GM12875 (cell line): Measurements from ENCODE around the gene GPR18.

Experiments
- H3K4me3 ChIP-seq: one replicate; pipeline ENCODE4 v1.5.1; 2011; ENCODE audit warnings: low read depth, low read length, control low read depth
- TF ChIP-seq, protein P1 (sequence below): IDR thresholded peaks from 2 replicates; pipeline ENCODE4 v1.5.1; 2011; ENCODE audit warnings: low read depth, mild to moderate bottlenecking, control low read depth, inconsistent platforms, low read length, moderate library complexity, borderline replicate concordance; ENCODE audit not compliant: insufficient read depth

The GPR18 gene, protein sequence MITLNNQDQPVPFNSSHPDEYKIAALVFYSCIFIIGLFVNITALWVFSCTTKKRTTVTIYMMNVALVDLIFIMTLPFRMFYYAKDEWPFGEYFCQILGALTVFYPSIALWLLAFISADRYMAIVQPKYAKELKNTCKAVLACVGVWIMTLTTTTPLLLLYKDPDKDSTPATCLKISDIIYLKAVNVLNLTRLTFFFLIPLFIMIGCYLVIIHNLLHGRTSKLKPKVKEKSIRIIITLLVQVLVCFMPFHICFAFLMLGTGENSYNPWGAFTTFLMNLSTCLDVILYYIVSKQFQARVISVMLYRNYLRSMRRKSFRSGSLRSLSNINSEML

DNA sequence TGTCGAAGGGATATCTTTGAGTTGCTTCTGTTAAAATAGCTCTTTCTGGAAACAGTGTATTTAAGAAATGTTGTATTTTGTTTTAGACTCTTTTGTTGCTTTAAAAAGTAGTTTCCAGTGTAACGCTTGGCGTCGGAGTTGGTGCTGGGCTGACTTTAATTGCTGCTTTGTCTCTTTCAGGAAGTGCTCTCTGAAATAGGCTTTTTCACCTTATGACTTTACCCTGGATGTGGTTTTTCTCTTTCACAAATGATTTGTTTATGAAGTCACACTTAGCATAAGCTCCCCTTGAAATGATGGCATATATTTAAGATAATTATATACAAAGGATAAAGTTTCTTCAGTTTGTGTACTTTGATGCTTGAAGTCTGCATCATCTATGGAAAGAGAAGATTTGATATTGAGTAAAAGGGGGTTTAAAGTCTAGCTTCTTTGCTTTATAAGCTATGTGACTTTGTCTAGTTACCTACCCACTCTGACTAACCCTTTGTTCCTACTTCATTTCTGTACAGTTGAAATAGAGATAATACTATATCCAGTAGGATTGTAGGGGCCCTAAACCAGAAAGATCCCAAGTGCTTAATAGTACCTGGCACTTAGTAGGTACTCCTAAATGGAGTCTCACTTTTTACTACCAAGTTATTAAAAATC is at the start of gene GPR18:
TSS of gene GPR18 (minus strand) at position 170 of the 651 bp plus-strand sequence. CDS start 2,507 bp downstream, outside the sequence.
- TF ChIP-seq, protein P1, sequence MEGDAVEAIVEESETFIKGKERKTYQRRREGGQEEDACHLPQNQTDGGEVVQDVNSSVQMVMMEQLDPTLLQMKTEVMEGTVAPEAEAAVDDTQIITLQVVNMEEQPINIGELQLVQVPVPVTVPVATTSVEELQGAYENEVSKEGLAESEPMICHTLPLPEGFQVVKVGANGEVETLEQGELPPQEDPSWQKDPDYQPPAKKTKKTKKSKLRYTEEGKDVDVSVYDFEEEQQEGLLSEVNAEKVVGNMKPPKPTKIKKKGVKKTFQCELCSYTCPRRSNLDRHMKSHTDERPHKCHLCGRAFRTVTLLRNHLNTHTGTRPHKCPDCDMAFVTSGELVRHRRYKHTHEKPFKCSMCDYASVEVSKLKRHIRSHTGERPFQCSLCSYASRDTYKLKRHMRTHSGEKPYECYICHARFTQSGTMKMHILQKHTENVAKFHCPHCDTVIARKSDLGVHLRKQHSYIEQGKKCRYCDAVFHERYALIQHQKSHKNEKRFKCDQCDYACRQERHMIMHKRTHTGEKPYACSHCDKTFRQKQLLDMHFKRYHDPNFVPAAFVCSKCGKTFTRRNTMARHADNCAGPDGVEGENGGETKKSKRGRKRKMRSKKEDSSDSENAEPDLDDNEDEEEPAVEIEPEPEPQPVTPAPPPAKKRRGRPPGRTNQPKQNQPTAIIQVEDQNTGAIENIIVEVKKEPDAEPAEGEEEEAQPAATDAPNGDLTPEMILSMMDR = no peak
- no peak within 1 kb of the TSS for H3K4me3 ChIP-seq

- no peak overlapping the region for H3K4me3 ChIP-seq
- TF ChIP-seq, protein P1 = no peak
Measured at GRCh38 chr13:99307648-99308339, 49.6 kb upstream of the GPR18 start.

DNA sequence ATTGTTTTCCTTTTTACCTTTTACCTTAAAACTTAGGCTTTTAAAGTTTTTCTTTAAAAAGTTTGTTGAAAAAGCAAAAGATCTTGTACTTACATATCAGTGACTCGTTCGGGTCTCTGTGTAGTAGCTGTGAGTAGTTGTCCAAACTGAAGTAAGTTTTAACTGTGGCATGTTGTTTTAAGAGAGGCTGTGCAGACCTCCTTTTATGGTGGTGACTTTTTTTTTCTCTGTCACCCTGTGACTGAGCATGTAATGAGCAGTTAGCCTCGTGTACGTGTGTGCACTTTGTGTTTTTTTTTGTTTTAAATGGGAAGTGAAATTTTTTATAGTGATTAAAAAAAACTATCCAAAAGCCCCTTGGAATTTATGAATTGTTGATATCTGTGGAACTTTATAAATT is 49.1 kb upstream of the GPR18 start, which contains the start of gene GPR183:
TSS of gene GPR183 (minus strand) at position 153 of the 400 bp plus-strand sequence. CDS start 11,254 bp downstream, outside the sequence.
- TF ChIP-seq, protein P1 = no peak
- peak within 1 kb of the TSS; percentile 57 for H3K4me3 ChIP-seq

DNA sequence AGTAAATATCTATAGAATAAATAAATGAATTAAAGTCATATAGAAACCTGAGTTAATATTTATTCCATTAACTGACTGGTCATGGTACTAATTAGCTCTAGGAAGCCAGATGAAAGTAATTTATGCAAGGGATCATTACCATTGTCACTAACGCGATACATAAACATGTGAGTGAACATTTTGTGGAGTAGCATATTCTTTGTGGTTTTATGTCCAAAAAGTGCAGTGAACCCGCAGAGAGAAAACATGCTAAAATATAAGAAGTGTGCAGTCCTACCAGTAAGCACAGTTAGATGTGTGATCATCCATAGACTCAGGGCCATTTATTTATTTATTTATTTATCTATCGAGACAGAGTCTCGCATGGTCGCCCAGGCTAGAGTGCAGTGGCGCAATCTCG is 47.4 kb upstream of the GPR18 start:
- H3K4me3 ChIP-seq = peak overlapping the region; percentile 57

DNA sequence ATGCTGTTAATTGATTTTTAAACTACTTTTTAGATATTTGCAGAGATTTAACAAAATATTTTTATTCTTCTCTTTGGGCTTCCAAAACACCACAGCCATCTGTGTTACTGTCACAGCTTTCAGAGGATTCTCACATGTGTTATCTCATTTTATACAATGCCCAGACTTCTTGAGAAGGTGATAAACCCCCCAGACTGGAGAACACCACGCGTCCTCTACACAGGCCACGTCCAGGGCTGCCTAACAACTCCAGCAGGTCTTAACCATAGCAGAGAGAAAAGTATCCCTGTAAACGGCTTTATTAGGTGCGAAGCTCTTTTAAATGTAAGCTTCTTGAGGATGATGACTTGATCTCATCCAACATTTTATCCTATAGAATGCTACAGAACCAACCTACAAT is 47.0 kb upstream of the GPR18 start:
- TF ChIP-seq, protein P1 = no peak
- H3K4me3 ChIP-seq = peak overlapping the region; percentile 57

More for the DNA sequence above, 47.4 kb upstream of the GPR18 start:
- TF ChIP-seq, protein P1 = no peak

DNA sequence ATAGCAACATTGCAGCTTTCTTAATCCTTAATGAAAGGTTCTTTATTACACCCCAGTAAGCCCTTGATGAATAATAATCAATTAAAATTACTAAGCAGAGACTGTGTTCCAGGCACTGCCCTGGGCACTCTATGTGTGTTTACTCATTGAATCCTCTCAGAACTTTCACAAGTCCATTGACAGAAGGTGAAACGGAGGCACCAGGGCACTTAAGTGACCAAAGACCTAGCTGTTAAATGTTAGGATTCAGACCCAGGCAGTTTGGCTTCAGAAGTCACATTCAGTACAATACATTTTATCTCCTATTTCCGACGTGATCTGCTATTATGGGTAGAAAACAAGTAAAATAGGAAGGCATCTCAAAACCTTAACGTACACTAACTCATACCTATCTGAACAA is 46.4 kb upstream of the GPR18 start:
- peak overlapping the region; percentile 57 for H3K4me3 ChIP-seq
- TF ChIP-seq, protein P1 = no peak
